ENCODE data around the gene BCL2L11.

BCL2L11 gene

GRCh38 chr2:111198701-111199100 lies 78.0 kb downstream of the BCL2L11 start:
- no peak for DNase-seq

- no peak for DNase-seq
These were observed 79.1 kb downstream of the BCL2L11 start for GRCh38 chr2:111199840-111200239.

- peak; percentile 53 for DNase-seq
These were observed 79.7 kb downstream of the BCL2L11 start for GRCh38 chr2:111200333-111200881.

- DNase-seq, result no peak
These were observed 80.5 kb downstream of the BCL2L11 start for GRCh38 chr2:111201214-111201613.

- DNase-seq, result no peak
These were observed 81.7 kb downstream of the BCL2L11 start for GRCh38 chr2:111202266-111203040.

GRCh38 chr2:111204706-111205105 lies 84.0 kb downstream of the BCL2L11 start:
- no peak for DNase-seq

- peak; percentile 40 for DNase-seq
These were observed 85.1 kb downstream of the BCL2L11 start for GRCh38 chr2:111205774-111206173.

GRCh38 chr2:111207851-111208250 lies 87.1 kb downstream of the BCL2L11 start:
- DNase-seq, result no peak

GRCh38 chr2:111208639-111209038 lies 87.9 kb downstream of the BCL2L11 start:
- DNase-seq, result no peak

GRCh38 chr2:111209045-111209514 lies 88.4 kb downstream of the BCL2L11 start:
- no peak for DNase-seq

- no peak for DNase-seq
These were observed 89.3 kb downstream of the BCL2L11 start for GRCh38 chr2:111210036-111210435.

GRCh38 chr2:111213877-111214276 lies 93.2 kb downstream of the BCL2L11 start:
- DNase-seq, result no peak

- no peak for DNase-seq
These were observed 96.3 kb downstream of the BCL2L11 start for GRCh38 chr2:111216811-111217652.

Measured in DMS153 (cell line).